Erythroblast (primary cell): ENCODE measurements around the gene CCDC127.

Experiments
- GATA1 ChIP-seq: IDR thresholded peaks from 2 replicates; pipeline ENCODE4 v1.6.1; 2011; ENCODE audit warnings: low read depth, mild to moderate bottlenecking, control low read depth, low read length, moderate library complexity
- POLR2A ChIP-seq: IDR thresholded peaks from 2 replicates; pipeline ENCODE4 v1.6.1; 2011; ENCODE audit warnings: mild to moderate bottlenecking, low read length

DNA sequence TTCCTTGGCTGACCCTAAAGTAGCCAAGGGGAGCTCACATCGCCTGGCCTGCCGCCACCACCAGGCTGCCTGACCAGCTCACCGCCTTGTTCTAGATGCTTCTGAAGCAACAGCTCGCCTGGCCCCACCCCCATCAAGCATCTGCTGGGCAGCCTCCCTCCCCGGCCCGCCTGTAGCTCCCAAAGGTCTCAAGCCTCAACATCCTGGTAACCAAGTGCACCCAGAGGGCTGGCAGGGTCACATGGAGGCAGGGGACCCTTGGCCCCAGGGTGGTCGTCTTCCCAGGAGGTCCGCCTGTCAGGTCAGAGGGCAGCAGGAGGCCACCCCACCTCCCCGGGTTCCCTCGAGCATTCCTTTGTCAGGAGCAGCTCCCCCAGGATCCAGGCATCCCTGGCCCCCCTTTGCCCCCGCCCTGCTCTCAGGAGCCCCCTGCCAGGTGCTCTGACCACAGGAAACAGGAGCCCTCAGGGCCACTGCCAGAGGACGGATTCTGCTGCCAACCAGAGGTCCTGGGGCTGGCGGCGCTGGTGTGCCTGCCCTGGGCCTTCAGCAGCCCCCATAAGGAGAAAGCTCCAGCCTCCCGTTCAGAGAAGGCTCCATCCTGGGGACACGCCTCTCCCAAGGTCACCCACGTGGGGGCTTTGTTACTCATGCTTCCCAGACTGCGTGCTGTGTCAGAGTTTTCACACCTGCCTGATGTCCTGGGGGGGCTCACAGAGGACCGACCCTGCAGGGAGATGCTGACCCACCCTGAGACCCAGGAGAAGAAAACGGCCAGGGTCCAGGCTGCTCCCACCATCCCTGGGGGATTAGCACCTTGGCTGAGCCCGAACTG lies 30.1 kb downstream of the CCDC127 start:
- TF ChIP-seq POLR2A, result no peak
- no peak for TF ChIP-seq GATA1
